GM21619 (cell line): ENCODE measurements around the gene ZNF462.

Source experiments
- ATAC-seq: cut with Tn5 transposase; IDR thresholded peaks from one replicate; pipeline ENCODE4 v1.9.1; 2021; ENCODE audit not compliant: unreplicated experiment

The ZNF462 gene

GRCh38 chr9:107000218-107000617 is 137.3 kb downstream of the ZNF462 start:
- ATAC-seq, result no peak

- ATAC-seq, result no peak
Measured at GRCh38 chr9:107005201-107005600, 142.2 kb downstream of the ZNF462 start.

GRCh38 chr9:107007402-107007801 is 144.4 kb downstream of the ZNF462 start:
- no peak for ATAC-seq

GRCh38 chr9:107008011-107008410 is 145.0 kb downstream of the ZNF462 start:
- ATAC-seq, result no peak

GRCh38 chr9:107008447-107008846 is 145.5 kb downstream of the ZNF462 start:
- no peak for ATAC-seq

GRCh38 chr9:107016383-107016782 is 153.4 kb downstream of the ZNF462 start:
- ATAC-seq, result no peak

- ATAC-seq, result no peak
Measured at GRCh38 chr9:107018861-107019545, 156.0 kb downstream of the ZNF462 start.

- ATAC-seq, result peak; percentile 43
Measured at GRCh38 chr9:107020040-107020530, 157.1 kb downstream of the ZNF462 start.

- peak; percentile 88 for ATAC-seq
Measured at GRCh38 chr9:107024193-107024592, 161.2 kb downstream of the ZNF462 start.

- no peak for ATAC-seq
Measured at GRCh38 chr9:107025260-107026035, 162.5 kb downstream of the ZNF462 start.

GRCh38 chr9:107029146-107029545 is 166.2 kb downstream of the ZNF462 start:
- ATAC-seq, result no peak

- ATAC-seq, result no peak
Measured at GRCh38 chr9:107033966-107034365, 171.0 kb downstream of the ZNF462 start.

GRCh38 chr9:107034831-107035230 is 171.9 kb downstream of the ZNF462 start:
- no peak for ATAC-seq

GRCh38 chr9:107036367-107036766 is 173.4 kb downstream of the ZNF462 start:
- ATAC-seq, result no peak

GRCh38 chr9:107039542-107039941 is 176.6 kb downstream of the ZNF462 start:
- ATAC-seq, result no peak

GRCh38 chr9:107042606-107043005 is 179.6 kb downstream of the ZNF462 start:
- no peak for ATAC-seq

- ATAC-seq, result no peak
Measured at GRCh38 chr9:107043886-107044285, 180.9 kb downstream of the ZNF462 start.

- ATAC-seq, result no peak
Measured at GRCh38 chr9:107044872-107045271, 181.9 kb downstream of the ZNF462 start.

- peak; percentile 96 for ATAC-seq
Measured at GRCh38 chr9:107046692-107047091, 183.7 kb downstream of the ZNF462 start.

- no peak for ATAC-seq
Measured at GRCh38 chr9:107049046-107049802, 186.3 kb downstream of the ZNF462 start.

GRCh38 chr9:107049803-107050184 is 186.8 kb downstream of the ZNF462 start:
- ATAC-seq, result no peak

- ATAC-seq, result no peak
Measured at GRCh38 chr9:107051392-107051791, 188.4 kb downstream of the ZNF462 start.
